Measurements from ENCODE around the gene KDM6A.

DNA sequence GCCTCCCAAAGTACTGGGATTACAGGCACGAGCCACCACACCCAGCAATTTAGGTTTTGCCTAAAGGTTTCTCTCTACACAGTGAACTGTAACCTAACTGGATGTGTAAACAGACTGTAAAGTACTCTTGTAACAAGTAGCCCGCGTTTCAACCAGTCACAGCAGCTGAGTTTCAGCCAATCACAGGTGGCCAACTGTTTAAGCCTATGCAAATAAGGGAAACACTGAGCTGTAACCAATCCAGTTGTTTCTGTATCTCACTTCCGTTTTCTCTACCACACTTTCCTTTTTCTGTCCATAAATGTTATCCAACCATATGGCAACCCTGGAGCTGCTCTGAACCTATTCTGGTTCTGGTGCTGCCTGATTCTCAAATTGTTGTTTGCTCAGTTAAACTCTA lies 267.8 kb downstream of the KDM6A start:
- TF ChIP-seq EZH2 (conservative IDR thresholded peaks at IDR 0.05; ENCODE audit: low read depth, low read length) (no peak), EP300 (IDR thresholded peaks at IDR 0.05; ENCODE audit: low read depth in 2 of 2, low read length in 2 of 2) (no peak), EP300 (CRISPR knock-in tag; IDR thresholded peaks at IDR 0.05; ENCODE audit: borderline replicate concordance) (no peak)
